Measurements from ENCODE around the gene COL25A1. TPM values are rescaled to one million over a fixed set of nuclear protein-coding genes. Genes with fewer than 3 reads are reported as not detected.

COL25A1 gene
- total RNA-seq, 1 experiment from 2014 or later = not detected

- DNase-seq (ENCODE audit: low read depth, low spot score) = no peak
- H2AFZ ChIP-seq (ENCODE audit: low read depth, low read length, poor library complexity, severe bottlenecking) = no peak overlapping the region
- H3K9me3 ChIP-seq (ENCODE audit: control insufficient read depth in 1 of 2, insufficient read depth in 1 of 2, low read depth in 1 of 2, low read length in 2 of 2) = no peaks in the 10 kb centered on the region
- no peak overlapping the region for H3K4me3 ChIP-seq (replicated peaks in 1 of 2; ENCODE audit: low read depth in 1 of 2, low read length in 2 of 2)
- peaks cover 40% of the 10 kb centered on the region for H3K27me3 ChIP-seq (ENCODE audit: insufficient read depth, low read length)
- H3K9me2 ChIP-seq (ENCODE audit: insufficient read depth) = no peaks in the 10 kb centered on the region
- H4K20me1 ChIP-seq (ENCODE audit: insufficient read depth) = no peaks in the 10 kb centered on the region
- intact Hi-C loops (cut with micrococcal nuclease) = no loop called here
- H3K79me2 ChIP-seq (ENCODE audit: insufficient read depth, low read length) = no peaks in the 10 kb centered on the region
- ChIA-PET POLR2A (no interaction called here), CTCF (no interaction called here), RAD21 (ENCODE audit: low non-redundant PET in 1 of 2, low total read pairs in 2 of 2, uncharacterized antibody in 2 of 2, unreplicated experiment in 2 of 2) (no interaction called here)
- H3K4me2 ChIP-seq (ENCODE audit: low read length) = no peak overlapping the region
- no peak overlapping the region for H3K9ac ChIP-seq (ENCODE audit: low read length)
- ATAC-seq = no peak
- H3K27ac ChIP-seq (ENCODE audit: low read depth, low read length) = no peak overlapping the region
- BruUV-seq (replicated peaks) = no TSS peak
- no peaks in the 10 kb centered on the region for H3K4me1 ChIP-seq (ENCODE audit: control insufficient read depth in 1 of 2, insufficient read depth in 2 of 2, low read length in 2 of 2)
- H3K36me3 ChIP-seq (ENCODE audit: control insufficient read depth in 1 of 2, insufficient read depth in 2 of 2, low read length in 2 of 2) = no peaks in the 10 kb centered on the region
- TF ChIP-seq MAX (IDR thresholded peaks at IDR 0.05) = no peak
- TF ChIP-seq EZH2phosphoT487 (IDR thresholded peaks at IDR 0.05; ENCODE audit: borderline replicate concordance) = no peak
- no peak for TF ChIP-seq POLR2AphosphoS5 (IDR thresholded peaks at IDR 0.05; ENCODE audit: low read depth, low read length)
- no peak for TF ChIP-seq EGR1 (IDR thresholded peaks at IDR 0.05; ENCODE audit: low read depth)
- no peak for TF ChIP-seq SIN3A (IDR thresholded peaks at IDR 0.05; ENCODE audit: low read depth)
- no peak for TF ChIP-seq SP1 (IDR thresholded peaks at IDR 0.05; ENCODE audit: low read depth)
- no peak for TF ChIP-seq JUND (IDR thresholded peaks at IDR 0.05)
- no peak for TF ChIP-seq FOSL1 (IDR thresholded peaks at IDR 0.05; ENCODE audit: low read depth)
- TF ChIP-seq ELF1 (IDR thresholded peaks at IDR 0.05; ENCODE audit: borderline replicate concordance, low read depth) = no peak
- no peak for TF ChIP-seq ATF3 (IDR thresholded peaks at IDR 0.05)
These were observed 324.4 kb downstream of the COL25A1 start for GRCh38 chr4:108978066-108978465.

GRCh38 chr4:108972613-108973283, 329.7 kb downstream of the COL25A1 start:
- Histone ChIP-seq H3K4me1 (ENCODE audit: control insufficient read depth in 1 of 2, insufficient read depth in 2 of 2, low read length in 2 of 2) (no peaks in the 10 kb centered on the region), H3K27me3 (ENCODE audit: insufficient read depth, low read length) (peaks cover 28% of the 10 kb centered on the region), H3K9me2 (ENCODE audit: insufficient read depth) (no peaks in the 10 kb centered on the region), H3K79me2 (ENCODE audit: insufficient read depth, low read length) (no peaks in the 10 kb centered on the region), H3K36me3 (ENCODE audit: control insufficient read depth in 1 of 2, insufficient read depth in 2 of 2, low read length in 2 of 2) (no peaks in the 10 kb centered on the region), H3K9ac (ENCODE audit: low read length) (no peak overlapping the region), H2AFZ (ENCODE audit: low read depth, low read length, poor library complexity, severe bottlenecking) (no peak overlapping the region), H3K4me3 (replicated peaks in 1 of 2; ENCODE audit: low read depth in 1 of 2, low read length in 2 of 2) (no peak overlapping the region), H3K27ac (ENCODE audit: low read depth, low read length) (no peak overlapping the region), H4K20me1 (ENCODE audit: insufficient read depth) (no peaks in the 10 kb centered on the region), H3K4me2 (ENCODE audit: low read length) (no peak overlapping the region), H3K9me3 (ENCODE audit: control insufficient read depth in 1 of 2, insufficient read depth in 1 of 2, low read depth in 1 of 2, low read length in 2 of 2) (no peaks in the 10 kb centered on the region)
- ChIA-PET POLR2A (no interaction called here), RAD21 (ENCODE audit: low non-redundant PET in 1 of 2, low total read pairs in 2 of 2, uncharacterized antibody in 2 of 2, unreplicated experiment in 2 of 2) (no interaction called here), CTCF (no interaction called here)
- DNase-seq (ENCODE audit: low read depth, low spot score) = no peak
- intact Hi-C loops (cut with micrococcal nuclease) = no loop called here
- no peak for ATAC-seq
- TF ChIP-seq MAX (IDR thresholded peaks at IDR 0.05) (no peak), SIN3A (IDR thresholded peaks at IDR 0.05; ENCODE audit: low read depth) (no peak), EGR1 (IDR thresholded peaks at IDR 0.05; ENCODE audit: low read depth) (no peak), ZBTB33 (IDR thresholded peaks at IDR 0.05; ENCODE audit: extremely low read depth, insufficient replicate concordance, low read length) (no peak), REST (IDR thresholded peaks at IDR 0.05; ENCODE audit: low read depth) (no peak), CEBPB (IDR thresholded peaks at IDR 0.05; ENCODE audit: low read depth) (no peak), YY1 (IDR thresholded peaks at IDR 0.05; ENCODE audit: extremely low read depth, insufficient replicate concordance, low read depth, low read length) (no peak), RAD21 (IDR thresholded peaks at IDR 0.05; ENCODE audit: low read depth) (no peak)
- BruUV-seq (replicated peaks) = no TSS peak
